GM23338 (cell line): ENCODE measurements around the gene DLG2. TPM values are rescaled to one million over a fixed set of nuclear protein-coding genes. Genes with fewer than 3 reads are reported as not detected.

Experiments
- ATAC-seq: fragments of 200-7000 bp; cut with Tn5 transposase; 3 replicates; pipeline ENCODE4 v1.9.1; 2020
- DNase-seq: peaks from one replicate; pipeline ENCODE4 v3.0.0-alpha.2; 2015; ENCODE audit warnings: low spot score
- H2AFZ ChIP-seq: fragments of 200-600 bp; sonication (generic); 2 replicates; pipeline ENCODE4 v1.8.0; 2016; ENCODE audit warnings: antibody characterized with exemption, mild to moderate bottlenecking, moderate library complexity
- H3F3A ChIP-seq: fragments of 200-600 bp; sonication (generic); replicated peaks from 2 replicates; pipeline ENCODE4 v1.8.0; 2017; ENCODE audit warnings: antibody characterized with exemption, mixed run types, low read depth
- H3K27ac ChIP-seq: fragments of 200-600 bp; sonication (generic); 2 replicates; pipeline ENCODE4 v1.6.1; 2016; ENCODE audit warnings: low read depth
- H3K27me3 ChIP-seq: fragments of 200-600 bp; sonication (generic); 2 replicates; pipeline ENCODE4 v1.8.0; 2016; ENCODE audit warnings: mild to moderate bottlenecking, mixed run types, moderate library complexity; ENCODE audit not compliant: insufficient read depth
- H3K36me3 ChIP-seq: fragments of 200-600 bp; sonication (generic); 2 replicates; pipeline ENCODE4 v1.8.0; 2016; ENCODE audit warnings: mild to moderate bottlenecking; ENCODE audit not compliant: insufficient read depth
- H3K4me1 ChIP-seq: fragments of 200-600 bp; sonication (generic); 2 replicates; pipeline ENCODE4 v1.8.0; 2016; ENCODE audit warnings: mild to moderate bottlenecking, moderate library complexity; ENCODE audit not compliant: insufficient read depth
- H3K4me2 ChIP-seq: fragments of 200-600 bp; sonication (generic); 2 replicates; pipeline ENCODE4 v1.7.1; 2017; ENCODE audit warnings: mixed run types
- H3K4me3 ChIP-seq: fragments of 200-600 bp; sonication (generic); 2 replicates; pipeline ENCODE4 v1.6.1; 2016; ENCODE audit warnings: mixed run types
- H3K79me2 ChIP-seq: fragments of 200-600 bp; sonication (generic); replicated peaks from 2 replicates; pipeline ENCODE4 v1.8.0; 2017; ENCODE audit warnings: mild to moderate bottlenecking; ENCODE audit not compliant: insufficient read depth
- H3K9me2 ChIP-seq: fragments of 200-600 bp; sonication (generic); 2 replicates; pipeline ENCODE4 v1.8.0; 2017; ENCODE audit not compliant: insufficient read depth
- H4K20me1 ChIP-seq: fragments of 200-600 bp; sonication (generic); replicated peaks from 2 replicates; pipeline ENCODE4 v1.8.0; 2017; ENCODE audit warnings: mild to moderate bottlenecking; ENCODE audit not compliant: insufficient read depth
- H3K27ac Mint-ChIP-seq: 2 replicates; pipeline ENCODE4 v1.8.0; 2020; ENCODE audit warnings: inconsistent platforms, mild to moderate bottlenecking, moderate library complexity, mixed read lengths
- H3K27me3 Mint-ChIP-seq: 3 replicates; pipeline ENCODE4 v1.8.0; 2022; ENCODE audit warnings: low read depth, mild to moderate bottlenecking, moderate library complexity, mixed read lengths, inconsistent platforms; ENCODE audit not compliant: insufficient read depth, poor library complexity
- H3K36me3 Mint-ChIP-seq: 3 replicates; pipeline ENCODE4 v1.8.0; 2021; ENCODE audit warnings: low read depth, mild to moderate bottlenecking, inconsistent platforms, moderate library complexity, mixed read lengths
- H3K4me1 Mint-ChIP-seq: 3 replicates; pipeline ENCODE4 v1.8.0; 2020; ENCODE audit warnings: mild to moderate bottlenecking, inconsistent platforms, mixed read lengths
- H3K4me3 Mint-ChIP-seq: 3 replicates; pipeline ENCODE4 v1.8.0; 2021; ENCODE audit warnings: moderate library complexity, mild to moderate bottlenecking, inconsistent platforms, mixed read lengths
- H3K9me3 Mint-ChIP-seq: 3 replicates; pipeline ENCODE4 v1.8.0; 2020; ENCODE audit warnings: moderate library complexity, mild to moderate bottlenecking, inconsistent platforms, mixed read lengths
- CREB1 ChIP-seq: fragments of 250-450 bp; sonication (Bioruptor Pico); IDR thresholded peaks from 2 replicates; pipeline ENCODE4 v1.5.0; 2020; ENCODE audit warnings: low read depth, mild to moderate bottlenecking, moderate library complexity
- ETS1 ChIP-seq: IDR thresholded peaks from 2 replicates; pipeline ENCODE4 v1.6.1; 2016; ENCODE audit warnings: antibody characterized with exemption
- EZH2 ChIP-seq: fragments of 200-600 bp; sonication (generic); IDR thresholded peaks from one replicate; pipeline ENCODE4 v1.8.0; 2017; ENCODE audit warnings: antibody characterized with exemption, mild to moderate bottlenecking, low read depth; ENCODE audit not compliant: unreplicated experiment
- EZH2phosphoT487 ChIP-seq: fragments of 200-600 bp; sonication (generic); IDR thresholded peaks from one replicate; pipeline ENCODE4 v1.8.1; 2018; ENCODE audit warnings: antibody characterized with exemption; ENCODE audit not compliant: unreplicated experiment
- NANOG ChIP-seq: IDR thresholded peaks from 2 replicates; pipeline ENCODE4 v1.6.1; 2016; ENCODE audit warnings: antibody characterized with exemption, borderline replicate concordance
- ZNF114 ChIP-seq: fragments of 250-450 bp; sonication (Bioruptor Pico); IDR thresholded peaks from 2 replicates; pipeline ENCODE4 v1.5.0; 2020; ENCODE audit warnings: mild to moderate bottlenecking, moderate library complexity
- ZNF331 ChIP-seq: fragments of 250-450 bp; sonication (Bioruptor Pico); IDR thresholded peaks from 2 replicates; pipeline ENCODE4 v1.5.0; 2020; ENCODE audit warnings: low read depth, mild to moderate bottlenecking, moderate library complexity
- ZNF462 ChIP-seq: fragments of 250-450 bp; sonication (Bioruptor Pico); IDR thresholded peaks from 2 replicates; pipeline ENCODE4 v1.5.0; 2020; ENCODE audit warnings: mild to moderate bottlenecking, moderate library complexity
- polyA plus RNA-seq: library from polyadenylated mRNA; unstranded; fragments of >200 nt; fragmentation: Nextera tagmentation; extraction: Ambion mirVana; gene quantifications from 2 replicates; pipeline ENCODE4 v1.2.1, GENCODE V29; 2016
- total RNA-seq: library from RNA; depleted of rRNA; stranded (reverse); fragments of >200 nt; shearing (Covaris generic); gene quantifications from 2 replicates; pipeline ENCODE4 v1.2.3, GENCODE V29; 2014

The DLG2 gene
- total and polyA plus RNA-seq, 2 experiments from 2014 or later = 19.8 to 21.5 TPM

GRCh38 chr11:83818349-83818748 lies 1808.8 kb downstream of the DLG2 start:
- Histone ChIP-seq H3K9me2 (no peaks in the 10 kb centered on the region), H3K4me1 (no peaks in the 10 kb centered on the region), H3K36me3 (no peaks in the 10 kb centered on the region), H3K4me3 (no peak overlapping the region), H4K20me1 (no peaks in the 10 kb centered on the region), H3K27me3 (no peaks in the 10 kb centered on the region), H3K27ac (no peak overlapping the region), H3F3A (no peaks in the 10 kb centered on the region), H2AFZ (no peak overlapping the region), H3K4me2 (no peak overlapping the region), H3K79me2 (no peaks in the 10 kb centered on the region)
- no peak overlapping the region for H3K4me3 Mint-ChIP-seq
- ATAC-seq (no peak), DNase-seq (no peak)
- H3K36me3 Mint-ChIP-seq = no peaks in the 10 kb centered on the region
- H3K27me3 Mint-ChIP-seq = no peaks in the 10 kb centered on the region
- no peaks in the 10 kb centered on the region; the same call in 2 of the 3 replicates for H3K9me3 Mint-ChIP-seq
- no peak overlapping the region for H3K27ac Mint-ChIP-seq
- no peaks in the 10 kb centered on the region for H3K4me1 Mint-ChIP-seq
- TF ChIP-seq ETS1 (no peak), ZNF462 (CRISPR knock-in tag) (no peak), NANOG (no peak), ZNF331 (CRISPR knock-in tag) (no peak), EZH2 (no peak), EZH2phosphoT487 (no peak), CREB1 (CRISPR knock-in tag) (no peak), ZNF114 (CRISPR knock-in tag) (no peak)
